Neuron (in vitro differentiated cells): ENCODE results near the gene GOLT1A.
A peak's percentile ranks its signal among the peaks of the same experiment; 100 is the strongest.

Experiments
- H2AFZ ChIP-seq: one replicate; pipeline ENCODE4 v1.6.1; 2013; ENCODE audit warnings: low read depth, mild to moderate bottlenecking, inconsistent platforms, low read length, moderate library complexity
- H3K27me3 ChIP-seq: one replicate; pipeline ENCODE4 v1.6.1; 2013; ENCODE audit warnings: low read length; ENCODE audit not compliant: insufficient read depth
- H3K36me3 ChIP-seq: one replicate; pipeline ENCODE4 v1.6.1; 2013; ENCODE audit warnings: low read length; ENCODE audit not compliant: insufficient read depth
- H3K4me1 ChIP-seq: one replicate; pipeline ENCODE4 v1.6.1; 2013; ENCODE audit warnings: low read length; ENCODE audit not compliant: insufficient read depth
- H3K4me3 ChIP-seq: 2 replicates; pipeline ENCODE4 v1.5.1; 2013; ENCODE audit warnings: mild to moderate bottlenecking, low read length, moderate library complexity
- H3K9me3 ChIP-seq: one replicate; pipeline ENCODE4 v1.6.1; 2013; ENCODE audit warnings: low read length

Gene GOLT1A

GRCh38 chr1:204169858-204170257 is 43.9 kb downstream of the GOLT1A start:
- Histone ChIP-seq H3K4me3 (no peak overlapping the region), H3K9me3 (peaks cover 3% of the 10 kb centered on the region), H2AFZ (no peak overlapping the region), H3K4me1 (no peaks in the 10 kb centered on the region), H3K27me3 (peaks cover 7% of the 10 kb centered on the region), H3K36me3 (no peaks in the 10 kb centered on the region)

- H3K36me3 ChIP-seq, result no peaks in the 10 kb centered on the region
- H3K9me3 ChIP-seq, result peaks cover 3% of the 10 kb centered on the region
- H3K4me3 ChIP-seq, result no peak overlapping the region
- H2AFZ ChIP-seq, result no peak overlapping the region
- H3K27me3 ChIP-seq, result peaks cover 7% of the 10 kb centered on the region
- H3K4me1 ChIP-seq, result no peaks in the 10 kb centered on the region
Measured at GRCh38 chr1:204167730-204168129, 46.1 kb downstream of the GOLT1A start.

GRCh38 chr1:204166219-204166618 is 47.6 kb downstream of the GOLT1A start, which contains the start of gene REN:
Gene REN (minus strand): TSS chr1:204166337. CDS start chr1:204166293, 44 bp downstream.
- Histone ChIP-seq H3K27me3 (peaks cover 13% of the 10 kb centered on the region), H3K4me1 (no peaks in the 10 kb centered on the region), H3K4me3 (no peak within 1 kb of the TSS), H2AFZ (no peak within 1 kb of the TSS), H3K36me3 (no peaks in the 10 kb centered on the region), H3K9me3 (no peaks in the 10 kb centered on the region)

- Histone ChIP-seq H3K4me1 (no peaks in the 10 kb centered on the region), H3K4me3 (no peak overlapping the region), H3K36me3 (no peaks in the 10 kb centered on the region), H2AFZ (no peak overlapping the region), H3K27me3 (peaks cover 37% of the 10 kb centered on the region), H3K9me3 (no peaks in the 10 kb centered on the region)
Measured at GRCh38 chr1:204162494-204163074, 51.2 kb downstream of the GOLT1A start.

- no peaks in the 10 kb centered on the region for H3K36me3 ChIP-seq
- no peaks in the 10 kb centered on the region for H3K4me1 ChIP-seq
- H2AFZ ChIP-seq, result no peak overlapping the region
- H3K4me3 ChIP-seq, result no peak overlapping the region
- peaks cover 41% of the 10 kb centered on the region for H3K27me3 ChIP-seq
- no peaks in the 10 kb centered on the region for H3K9me3 ChIP-seq
Measured at GRCh38 chr1:204161609-204162493, 51.9 kb downstream of the GOLT1A start.

GRCh38 chr1:204157962-204158361 is 55.8 kb downstream of the GOLT1A start:
- Histone ChIP-seq H3K36me3 (no peaks in the 10 kb centered on the region), H3K4me3 (no peak overlapping the region), H3K27me3 (peaks cover 38% of the 10 kb centered on the region), H2AFZ (no peak overlapping the region), H3K9me3 (no peaks in the 10 kb centered on the region), H3K4me1 (peaks cover 5% of the 10 kb centered on the region)

- no peaks in the 10 kb centered on the region for H3K9me3 ChIP-seq
- H3K27me3 ChIP-seq, result peaks cover 29% of the 10 kb centered on the region
- H2AFZ ChIP-seq, result no peak overlapping the region
- H3K4me1 ChIP-seq, result peaks cover 14% of the 10 kb centered on the region
- H3K36me3 ChIP-seq, result no peaks in the 10 kb centered on the region
- H3K4me3 ChIP-seq, result no peak overlapping the region
Measured at GRCh38 chr1:204155881-204156280, 57.9 kb downstream of the GOLT1A start.

- Histone ChIP-seq H2AFZ (no peak overlapping the region), H3K27me3 (peaks cover 20% of the 10 kb centered on the region), H3K9me3 (no peaks in the 10 kb centered on the region)
Measured at GRCh38 chr1:204154568-204155255, 59.1 kb downstream of the GOLT1A start.

GRCh38 chr1:204153667-204154066 is 60.1 kb downstream of the GOLT1A start:
- H3K36me3 ChIP-seq, result no peaks in the 10 kb centered on the region
- H3K4me3 ChIP-seq, result no peak overlapping the region
- no peaks in the 10 kb centered on the region for H3K9me3 ChIP-seq
- H3K27me3 ChIP-seq, result peaks cover 14% of the 10 kb centered on the region
- peaks cover 18% of the 10 kb centered on the region for H3K4me1 ChIP-seq
- no peak overlapping the region for H2AFZ ChIP-seq

More at GRCh38 chr1:204154568-204155255, 59.1 kb downstream of the GOLT1A start:
- Histone ChIP-seq H3K4me3 (no peak overlapping the region), H3K4me1 (peaks cover 16% of the 10 kb centered on the region), H3K36me3 (no peaks in the 10 kb centered on the region)

- H3K9me3 ChIP-seq, result no peaks in the 10 kb centered on the region
- peaks cover 30% of the 10 kb centered on the region for H3K4me1 ChIP-seq
- H2AFZ ChIP-seq, result peak overlapping the region; percentile 81
- peaks cover 8% of the 10 kb centered on the region for H3K27me3 ChIP-seq
- H3K36me3 ChIP-seq, result no peaks in the 10 kb centered on the region
- H3K4me3 ChIP-seq, result peak overlapping the region; percentile 61
Measured at GRCh38 chr1:204152310-204153044, 61.3 kb downstream of the GOLT1A start.

- H3K4me1 ChIP-seq, result peaks cover 31% of the 10 kb centered on the region
- H3K9me3 ChIP-seq, result no peaks in the 10 kb centered on the region
- peak within 1 kb of the TSS; percentile 61 for H3K4me3 ChIP-seq
- H3K36me3 ChIP-seq, result no peaks in the 10 kb centered on the region
- H2AFZ ChIP-seq, result peak within 1 kb of the TSS; percentile 81
- H3K27me3 ChIP-seq, result peaks cover 2% of the 10 kb centered on the region
Measured at GRCh38 chr1:204151552-204152309, 62.1 kb downstream of the GOLT1A start, which contains the start of gene ETNK2. Gene ETNK2 (minus strand): TSS chr1:204152044. CDS start chr1:204151852, 192 bp downstream.
